ENCODE measurements around the gene WIPF1. TPM values are rescaled to one million over a fixed set of nuclear protein-coding genes. Genes with fewer than 3 reads are reported as not detected.

The WIPF1 gene, protein sequence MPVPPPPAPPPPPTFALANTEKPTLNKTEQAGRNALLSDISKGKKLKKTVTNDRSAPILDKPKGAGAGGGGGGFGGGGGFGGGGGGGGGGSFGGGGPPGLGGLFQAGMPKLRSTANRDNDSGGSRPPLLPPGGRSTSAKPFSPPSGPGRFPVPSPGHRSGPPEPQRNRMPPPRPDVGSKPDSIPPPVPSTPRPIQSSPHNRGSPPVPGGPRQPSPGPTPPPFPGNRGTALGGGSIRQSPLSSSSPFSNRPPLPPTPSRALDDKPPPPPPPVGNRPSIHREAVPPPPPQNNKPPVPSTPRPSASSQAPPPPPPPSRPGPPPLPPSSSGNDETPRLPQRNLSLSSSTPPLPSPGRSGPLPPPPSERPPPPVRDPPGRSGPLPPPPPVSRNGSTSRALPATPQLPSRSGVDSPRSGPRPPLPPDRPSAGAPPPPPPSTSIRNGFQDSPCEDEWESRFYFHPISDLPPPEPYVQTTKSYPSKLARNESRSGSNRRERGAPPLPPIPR
- 19.2 to 25.0 TPM (median 23.5 TPM) in 5 replicates for total RNA-seq (2022; extraction: Qiagen RNA extraction; ENCODE audit: low read depth)

GRCh38 chr2:174597345-174598047 is at the start of gene WIPF1:
WIPF1 (minus strand) TSS chr2:174597804; CDS start chr2:174585573, 12,231 bp downstream.

Other genes starting within 250 kb of the WIPF1 start
- 13.4 to 15.9 TPM (median 14.9 TPM) in 5 replicates for gene SCRN3, start 202.1 kb downstream of the WIPF1 start, total RNA-seq (2022; extraction: Qiagen RNA extraction; ENCODE audit: low read depth)
- 0.19 to 0.28 TPM (median 0.25 TPM) in 4 of 5 replicates, not detected in the other for gene GPR155, start 110.8 kb downstream of the WIPF1 start, total RNA-seq (2022; extraction: Qiagen RNA extraction; ENCODE audit: low read depth)
- gene CHRNA1, start 166.7 kb upstream of the WIPF1 start, total RNA-seq (2022; extraction: Qiagen RNA extraction; ENCODE audit: low read depth): not detected in 5 replicates